ENCODE measurements around the gene OPHN1.

The OPHN1 gene

GRCh38 chrX:68175562-68175961 is 257.7 kb downstream of the OPHN1 start:
- H3K27ac Mint-ChIP-seq, result no peak overlapping the region
- no peak for DNase-seq
- H3K4me3 Mint-ChIP-seq, result no peak overlapping the region

GRCh38 chrX:68163441-68163840 is 269.9 kb downstream of the OPHN1 start:
- no peak for ATAC-seq
- Mint-ChIP-seq H3K4me3 (no peak overlapping the region), H3K27me3 (no peaks in the 10 kb centered on the region), H3K4me1 (peaks cover 2% of the 10 kb centered on the region), H3K27ac (no peak overlapping the region), H3K9me3 (peaks cover 4% of the 10 kb centered on the region), H3K36me3 (ENCODE audit: low read depth) (no peaks in the 10 kb centered on the region)
- no peak for DNase-seq

More at GRCh38 chrX:68175562-68175961, 257.7 kb downstream of the OPHN1 start:
- Mint-ChIP-seq H3K9me3 (peaks cover 4% of the 10 kb centered on the region), H3K36me3 (ENCODE audit: low read depth) (no peaks in the 10 kb centered on the region), H3K27me3 (no peaks in the 10 kb centered on the region), H3K4me1 (no peaks in the 10 kb centered on the region)
- no peak for ATAC-seq

GRCh38 chrX:68147848-68148247 is 285.4 kb downstream of the OPHN1 start:
- no peaks in the 10 kb centered on the region for H3K9me3 Mint-ChIP-seq
- no peak overlapping the region for H3K4me3 Mint-ChIP-seq
- no peak for ATAC-seq
- no peak overlapping the region for H3K27ac Mint-ChIP-seq
- DNase-seq, result no peak
- no peaks in the 10 kb centered on the region for H3K4me1 Mint-ChIP-seq
- H3K36me3 Mint-ChIP-seq (ENCODE audit: low read depth), result no peaks in the 10 kb centered on the region
- no peaks in the 10 kb centered on the region for H3K27me3 Mint-ChIP-seq

- DNase-seq (no peak), ATAC-seq (no peak)
- Mint-ChIP-seq H3K27ac (no peak overlapping the region), H3K36me3 (ENCODE audit: low read depth) (no peaks in the 10 kb centered on the region), H3K27me3 (no peaks in the 10 kb centered on the region), H3K4me3 (no peak overlapping the region), H3K9me3 (no peaks in the 10 kb centered on the region), H3K4me1 (no peaks in the 10 kb centered on the region)
These were observed 287.2 kb downstream of the OPHN1 start for GRCh38 chrX:68146054-68146453.

GRCh38 chrX:68139791-68140190 is 293.5 kb downstream of the OPHN1 start:
- DNase-seq (no peak), ATAC-seq (no peak)
- no peak overlapping the region for H3K27ac Mint-ChIP-seq
- no peaks in the 10 kb centered on the region for H3K36me3 Mint-ChIP-seq (ENCODE audit: low read depth)
- no peaks in the 10 kb centered on the region for H3K27me3 Mint-ChIP-seq
- H3K4me1 Mint-ChIP-seq, result no peaks in the 10 kb centered on the region
- no peak overlapping the region for H3K4me3 Mint-ChIP-seq
- no peaks in the 10 kb centered on the region for H3K9me3 Mint-ChIP-seq

GRCh38 chrX:68133181-68133580 is 300.1 kb downstream of the OPHN1 start:
- H3K4me3 Mint-ChIP-seq, result no peak overlapping the region
- DNase-seq (no peak), ATAC-seq (no peak)
- H3K4me1 Mint-ChIP-seq, result no peaks in the 10 kb centered on the region
- no peaks in the 10 kb centered on the region for H3K9me3 Mint-ChIP-seq
- H3K27ac Mint-ChIP-seq, result no peak overlapping the region
- no peaks in the 10 kb centered on the region for H3K36me3 Mint-ChIP-seq (ENCODE audit: low read depth)
- no peaks in the 10 kb centered on the region for H3K27me3 Mint-ChIP-seq

- no peaks in the 10 kb centered on the region for H3K4me1 Mint-ChIP-seq
These were observed 300.5 kb downstream of the OPHN1 start for GRCh38 chrX:68132749-68133148.

GRCh38 chrX:68121835-68122234 is 311.5 kb downstream of the OPHN1 start:
- no peaks in the 10 kb centered on the region for H3K9me3 Mint-ChIP-seq
- ATAC-seq (no peak), DNase-seq (no peak)
- H3K27me3 Mint-ChIP-seq, result no peaks in the 10 kb centered on the region
- no peaks in the 10 kb centered on the region for H3K36me3 Mint-ChIP-seq (ENCODE audit: low read depth)
- no peak overlapping the region for H3K4me3 Mint-ChIP-seq
- H3K4me1 Mint-ChIP-seq, result no peaks in the 10 kb centered on the region
- H3K27ac Mint-ChIP-seq, result no peak overlapping the region

More at GRCh38 chrX:68132749-68133148, 300.5 kb downstream of the OPHN1 start:
- no peak overlapping the region for H3K27ac Mint-ChIP-seq
- no peaks in the 10 kb centered on the region for H3K36me3 Mint-ChIP-seq (ENCODE audit: low read depth)
- no peak overlapping the region for H3K4me3 Mint-ChIP-seq
- H3K9me3 Mint-ChIP-seq, result no peaks in the 10 kb centered on the region
- no peaks in the 10 kb centered on the region for H3K27me3 Mint-ChIP-seq
- ATAC-seq (no peak), DNase-seq (no peak)

GRCh38 chrX:68121371-68121770 is 311.9 kb downstream of the OPHN1 start:
- no peak overlapping the region for H3K27ac Mint-ChIP-seq
- H3K36me3 Mint-ChIP-seq (ENCODE audit: low read depth), result no peaks in the 10 kb centered on the region
- no peaks in the 10 kb centered on the region for H3K4me1 Mint-ChIP-seq
- H3K4me3 Mint-ChIP-seq, result no peak overlapping the region
- no peak for DNase-seq
- H3K9me3 Mint-ChIP-seq, result no peaks in the 10 kb centered on the region
- no peaks in the 10 kb centered on the region for H3K27me3 Mint-ChIP-seq
- ATAC-seq, result no peak

GRCh38 chrX:68115371-68115770 is 317.9 kb downstream of the OPHN1 start:
- Mint-ChIP-seq H3K27me3 (no peaks in the 10 kb centered on the region), H3K9me3 (no peaks in the 10 kb centered on the region), H3K4me1 (no peaks in the 10 kb centered on the region), H3K36me3 (ENCODE audit: low read depth) (no peaks in the 10 kb centered on the region), H3K27ac (no peak overlapping the region), H3K4me3 (no peak overlapping the region)
- ATAC-seq (no peak), DNase-seq (no peak)

- Mint-ChIP-seq H3K9me3 (no peaks in the 10 kb centered on the region), H3K27ac (no peak overlapping the region), H3K4me3 (no peak overlapping the region), H3K36me3 (ENCODE audit: low read depth) (no peaks in the 10 kb centered on the region), H3K27me3 (no peaks in the 10 kb centered on the region), H3K4me1 (no peaks in the 10 kb centered on the region)
- ATAC-seq (no peak), DNase-seq (no peak)
These were observed 318.6 kb downstream of the OPHN1 start for GRCh38 chrX:68114573-68115129.

GRCh38 chrX:68113837-68114572 is 319.3 kb downstream of the OPHN1 start:
- H3K4me3 Mint-ChIP-seq, result no peak overlapping the region
- H3K27ac Mint-ChIP-seq, result no peak overlapping the region
- no peaks in the 10 kb centered on the region for H3K36me3 Mint-ChIP-seq (ENCODE audit: low read depth)

GRCh38 chrX:68112321-68112720 is 321.0 kb downstream of the OPHN1 start:
- H3K27me3 Mint-ChIP-seq, result no peaks in the 10 kb centered on the region
- H3K36me3 Mint-ChIP-seq (ENCODE audit: low read depth), result no peaks in the 10 kb centered on the region
- no peaks in the 10 kb centered on the region for H3K4me1 Mint-ChIP-seq
- ATAC-seq (no peak), DNase-seq (no peak)
- no peaks in the 10 kb centered on the region for H3K9me3 Mint-ChIP-seq
- H3K4me3 Mint-ChIP-seq, result no peak overlapping the region
- no peak overlapping the region for H3K27ac Mint-ChIP-seq

More at GRCh38 chrX:68113837-68114572, 319.3 kb downstream of the OPHN1 start:
- H3K27me3 Mint-ChIP-seq, result no peaks in the 10 kb centered on the region
- DNase-seq (no peak), ATAC-seq (no peak)
- no peaks in the 10 kb centered on the region for H3K4me1 Mint-ChIP-seq
- no peaks in the 10 kb centered on the region for H3K9me3 Mint-ChIP-seq

- no peaks in the 10 kb centered on the region for H3K27me3 Mint-ChIP-seq
- DNase-seq, result no peak
- H3K4me1 Mint-ChIP-seq, result no peaks in the 10 kb centered on the region
- no peaks in the 10 kb centered on the region for H3K9me3 Mint-ChIP-seq
- H3K27ac Mint-ChIP-seq, result no peak overlapping the region
- ATAC-seq, result no peak
- no peaks in the 10 kb centered on the region for H3K36me3 Mint-ChIP-seq (ENCODE audit: low read depth)
- H3K4me3 Mint-ChIP-seq, result no peak overlapping the region
These were observed 324.1 kb downstream of the OPHN1 start for GRCh38 chrX:68109162-68109561.

GRCh38 chrX:68098431-68098830 is 334.9 kb downstream of the OPHN1 start:
- Mint-ChIP-seq H3K36me3 (ENCODE audit: low read depth) (no peaks in the 10 kb centered on the region), H3K27ac (no peak overlapping the region), H3K27me3 (no peaks in the 10 kb centered on the region), H3K4me1 (no peaks in the 10 kb centered on the region), H3K9me3 (no peaks in the 10 kb centered on the region), H3K4me3 (no peak overlapping the region)
- ATAC-seq, result no peak
- DNase-seq, result no peak
